Epidermal melanocyte (primary cell): Measurements from ENCODE around the gene WFDC2.

Experiments
- DNase-seq: peaks from one replicate; pipeline ENCODE4 v3.0.0; 2011; ENCODE audit warnings: low spot score; ENCODE audit not compliant: insufficient read length

WFDC2 gene

GRCh38 chr20:45496166-45496565 lies 26.6 kb downstream of the WFDC2 start:
- DNase-seq = no peak

- DNase-seq = no peak
Observed at GRCh38 chr20:45497971-45498494, 28.5 kb downstream of the WFDC2 start.

- no peak for DNase-seq
Observed at GRCh38 chr20:45500022-45500421, 30.5 kb downstream of the WFDC2 start.

GRCh38 chr20:45501600-45501999 lies 32.0 kb downstream of the WFDC2 start:
- no peak for DNase-seq

DNA sequence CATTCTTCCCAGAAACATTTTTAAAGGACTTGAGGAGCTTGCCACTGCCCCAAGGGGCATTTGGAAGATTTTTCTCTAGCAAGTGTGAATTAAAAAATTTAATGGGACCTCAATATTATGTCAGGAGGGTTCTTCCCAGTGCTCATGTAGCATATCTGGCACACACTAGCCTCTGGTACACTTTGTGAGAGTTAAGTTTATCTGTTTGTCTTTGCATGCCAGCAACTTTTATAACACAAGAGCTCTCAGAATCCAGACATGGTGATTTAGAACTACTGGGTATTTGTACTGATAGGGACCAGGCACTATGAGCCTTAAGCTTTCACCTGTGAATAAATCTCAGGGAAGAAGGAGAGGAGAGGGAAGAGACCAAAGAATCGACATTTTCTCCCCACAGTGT lies 33.0 kb downstream of the WFDC2 start:
- no peak for DNase-seq

- DNase-seq = no peak
Observed at GRCh38 chr20:45503403-45503802, 33.9 kb downstream of the WFDC2 start.

DNA sequence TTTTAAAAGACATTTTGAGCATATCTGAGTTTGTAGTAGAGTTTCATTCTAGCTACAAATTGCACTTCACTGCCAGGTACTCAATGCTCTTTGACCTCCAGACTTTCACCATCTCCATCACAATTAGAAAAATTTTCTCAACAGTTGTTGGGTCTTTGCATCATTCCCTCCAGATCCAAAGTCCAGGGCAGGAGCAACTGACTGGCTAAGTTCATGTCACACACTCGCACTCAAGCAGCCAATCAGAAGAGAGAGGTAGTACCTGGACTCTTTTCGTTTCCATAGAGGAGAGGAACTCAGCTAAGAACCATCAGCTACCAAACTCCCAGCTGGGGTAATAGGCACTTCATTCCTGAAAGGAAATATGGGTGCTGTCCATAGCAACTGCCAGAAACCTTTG lies 36.8 kb downstream of the WFDC2 start:
- DNase-seq = no peak

DNA sequence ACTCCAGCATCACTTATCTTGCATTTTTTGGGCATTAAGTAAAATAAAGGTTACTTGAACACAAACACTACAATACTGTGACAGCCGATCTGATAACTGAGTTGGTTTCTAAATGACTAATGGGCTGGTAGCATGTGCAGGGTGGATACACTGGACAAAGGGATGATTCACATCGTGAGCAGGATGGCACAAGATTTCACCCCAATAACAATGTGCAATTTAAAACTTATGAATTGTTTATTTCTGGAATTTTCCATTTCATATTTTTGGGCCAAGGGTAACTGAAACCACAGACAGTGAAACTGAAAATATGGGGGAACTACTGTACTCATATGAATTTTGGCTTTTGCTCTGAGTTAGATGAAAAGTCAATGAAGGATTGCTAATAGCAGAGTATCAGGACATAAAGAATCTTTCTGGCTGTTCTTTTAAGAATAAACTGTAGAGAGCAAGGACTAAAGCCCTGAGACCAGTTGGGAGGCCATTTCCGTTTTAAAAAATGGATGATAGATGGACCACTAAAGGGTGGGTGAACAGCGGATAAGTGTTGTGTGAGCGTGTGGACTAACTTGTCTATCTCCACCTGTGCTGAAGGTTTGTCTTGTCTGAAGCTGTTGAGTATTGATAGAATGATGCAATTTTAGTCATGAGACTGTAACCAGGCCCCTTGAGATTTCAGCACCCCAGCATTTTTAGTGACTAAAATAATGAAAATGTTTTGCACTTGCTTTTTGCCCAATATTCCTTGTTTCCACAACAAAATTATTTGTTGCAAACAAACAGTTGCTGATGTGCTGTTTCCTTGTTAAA lies 37.7 kb downstream of the WFDC2 start:
- DNase-seq = no peak

DNA sequence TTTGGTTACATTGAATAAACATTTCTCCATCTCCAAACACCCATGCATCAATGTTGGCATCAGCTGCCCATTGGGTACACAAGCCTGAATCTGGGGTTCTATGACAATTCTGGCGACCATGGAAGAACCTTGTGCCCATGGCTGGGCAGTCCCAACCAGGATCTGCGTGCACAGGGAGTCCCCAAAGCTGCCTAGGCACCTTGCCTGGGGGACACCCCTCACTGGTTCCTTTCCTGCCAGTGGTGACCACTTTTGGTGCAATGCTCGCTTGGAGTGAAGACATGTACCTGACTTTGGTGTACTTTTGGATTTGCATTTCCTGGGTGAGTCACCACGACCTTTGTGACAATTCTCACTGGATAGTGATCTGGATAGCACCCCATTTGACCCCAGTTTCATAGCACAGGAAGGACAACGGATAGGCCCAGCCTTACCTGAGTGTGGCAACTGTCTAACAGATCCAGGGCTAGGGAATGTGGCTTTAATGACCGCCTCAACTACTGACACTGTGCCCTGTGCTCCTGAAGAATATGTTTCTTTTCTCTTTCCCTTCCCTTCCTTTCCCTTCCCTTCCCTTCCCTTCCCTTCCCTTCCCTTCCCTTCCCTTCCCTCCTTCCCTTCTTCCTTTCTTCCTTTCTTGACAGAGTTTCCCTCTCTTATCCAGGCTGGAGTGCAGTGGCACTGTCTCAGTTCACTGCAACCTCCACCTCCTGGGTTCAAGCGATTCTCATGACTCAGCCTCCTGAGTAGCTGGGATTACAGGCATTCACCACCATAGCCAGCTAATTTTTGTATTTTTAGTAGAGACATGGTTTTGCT lies 38.7 kb downstream of the WFDC2 start:
- no peak for DNase-seq

- DNase-seq = no peak
Observed at GRCh38 chr20:45509091-45509490, 39.5 kb downstream of the WFDC2 start.

- DNase-seq = no peak
Observed at GRCh38 chr20:45510242-45510862, 40.8 kb downstream of the WFDC2 start.

DNA sequence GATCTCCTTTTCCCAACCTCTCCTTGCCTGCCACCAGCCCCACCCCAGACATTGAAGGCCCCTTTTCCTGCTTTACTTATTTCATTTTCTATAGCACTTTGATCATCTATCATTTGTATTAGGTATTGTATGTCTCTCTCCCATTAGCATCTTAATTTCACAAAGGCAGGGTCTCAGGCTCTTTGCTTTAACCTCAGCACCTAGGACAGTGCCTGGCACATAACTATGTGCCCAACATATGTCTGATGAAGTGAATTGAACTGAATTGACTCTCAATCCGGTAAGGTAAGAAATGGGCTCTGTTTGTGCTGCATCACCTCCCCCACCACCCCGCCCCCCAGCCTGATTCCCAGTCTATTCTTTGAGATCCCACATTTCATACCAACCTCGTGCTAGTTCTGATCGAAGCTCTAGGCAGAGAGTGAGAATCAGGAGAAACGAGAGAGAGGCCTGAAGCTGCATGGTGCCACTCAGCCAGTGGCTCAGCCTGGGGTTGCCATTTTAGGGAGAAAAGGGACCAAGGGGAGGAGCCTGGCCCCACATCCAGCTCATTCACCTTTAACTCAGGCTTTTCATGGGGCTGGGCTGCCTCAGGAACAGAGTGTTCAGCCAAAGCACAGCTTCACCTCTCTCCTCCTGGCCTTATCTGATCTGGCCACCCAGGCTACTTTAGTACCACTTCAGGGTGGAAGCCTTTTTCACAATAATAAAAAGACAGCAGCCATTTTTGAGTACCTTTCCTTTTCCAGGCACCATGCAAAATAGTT lies 45.8 kb downstream of the WFDC2 start, which contains the start of gene SPINT3:
Gene SPINT3, minus strand, starts transcription at position 476 of the 767 bp plus-strand sequence. Its CDS starts 14 bp downstream, at position 462.
- no peak for DNase-seq

GRCh38 chr20:45518282-45518681 lies 48.7 kb downstream of the WFDC2 start:
- no peak for DNase-seq

- no peak for DNase-seq
Observed at GRCh38 chr20:45523821-45524220, 54.3 kb downstream of the WFDC2 start.

DNA sequence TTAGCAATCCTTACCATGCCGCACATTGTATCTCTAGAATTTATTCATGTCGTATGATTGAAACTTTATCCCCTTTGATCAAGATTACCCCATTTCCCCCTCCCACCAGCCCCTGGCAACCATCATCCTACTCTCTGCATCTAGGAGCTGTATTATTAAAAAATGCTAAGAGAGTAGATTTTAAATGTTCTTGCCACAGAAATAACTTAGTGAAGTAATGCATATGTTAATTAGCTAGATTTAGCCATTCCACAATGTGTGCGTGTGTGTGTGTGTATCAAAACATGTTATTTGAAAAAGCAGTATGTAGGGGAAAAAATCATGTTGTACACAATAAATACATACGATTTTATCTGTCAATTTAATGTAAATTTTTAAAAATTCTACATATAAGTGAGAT lies 57.7 kb downstream of the WFDC2 start:
- DNase-seq = no peak
